PC-9 (cell line): ENCODE measurements around the gene ETV4. TPM values are rescaled to one million over a fixed set of nuclear protein-coding genes. Genes with fewer than 3 reads are reported as not detected.

Experiments
- BruUV-seq: library from RNA; stranded (reverse); fragments of 400-500 nt; replicated peaks from 2 replicates; lab custom pipeline; 2021; lab: Mats Ljungman, UMichigan
- CTCF ChIA-PET: fragments of 300-600 bp; sonication (Branson Sonifier 250); formaldehyde crosslinking; loops from one replicate; lab custom pipeline; 2022; ENCODE audit warnings: antibody characterized with exemption; lab: Charles Lee
- POLR2A ChIA-PET: fragments of 300-600 bp; sonication (Branson Sonifier 250); formaldehyde crosslinking; loops from one replicate; lab custom pipeline; 2022; ENCODE audit warnings: antibody characterized with exemption; ENCODE audit not compliant: unreplicated experiment; lab: Charles Lee
- DNase-seq, 2 experiments: peaks; one replicate each; pipeline versions ENCODE4 v3.0.0 to v3.0.0-alpha.2; 2015 to 2022; ENCODE audit warnings: mixed read lengths in 1 of 2
- H2AFZ ChIP-seq: fragments of 200-600 bp; sonication (generic); 2 replicates; pipeline ENCODE4 v1.8.1; 2017; ENCODE audit warnings: antibody characterized with exemption
- H3F3A ChIP-seq: fragments of 200-600 bp; sonication (generic); 2 replicates; pipeline ENCODE4 v1.8.1; 2017; ENCODE audit warnings: antibody characterized with exemption, mild to moderate bottlenecking, low read depth; ENCODE audit not compliant: insufficient read depth
- H3K27ac ChIP-seq: fragments of 200-600 bp; sonication (generic); 2 replicates; pipeline ENCODE4 v1.6.1; 2016; ENCODE audit warnings: mixed run types
- H3K27me3 ChIP-seq: fragments of 200-600 bp; sonication (generic); 2 replicates; pipeline ENCODE4 v1.6.1; 2016; ENCODE audit warnings: low read depth, mixed run types; ENCODE audit not compliant: insufficient read depth
- H3K36me3 ChIP-seq: fragments of 200-600 bp; sonication (generic); 2 replicates; pipeline ENCODE4 v1.6.1; 2016; ENCODE audit warnings: low read depth, mixed run types
- H3K4me1 ChIP-seq: fragments of 200-600 bp; sonication (generic); replicated peaks from 2 replicates; pipeline ENCODE4 v1.6.1; 2016; ENCODE audit warnings: mixed run types; ENCODE audit not compliant: insufficient read depth
- H3K4me2 ChIP-seq: fragments of 200-600 bp; sonication (generic); 2 replicates; pipeline ENCODE4 v1.6.1; 2017; ENCODE audit warnings: mixed run types
- H3K4me3 ChIP-seq: fragments of 200-600 bp; sonication (generic); 2 replicates; pipeline ENCODE4 v1.6.1; 2016; ENCODE audit warnings: mixed run types
- H3K79me2 ChIP-seq: fragments of 200-600 bp; sonication (generic); 2 replicates; pipeline ENCODE4 v1.6.1; 2017; ENCODE audit warnings: low read depth, mixed run types
- H3K9me2 ChIP-seq: fragments of 200-600 bp; sonication (generic); 2 replicates; pipeline ENCODE4 v1.8.1; 2017; ENCODE audit warnings: mild to moderate bottlenecking; ENCODE audit not compliant: insufficient read depth
- H3K9me3 ChIP-seq: fragments of 200-600 bp; sonication (generic); 2 replicates; pipeline ENCODE4 v1.8.1; 2016; ENCODE audit warnings: low read depth; ENCODE audit not compliant: insufficient read depth
- H4K20me1 ChIP-seq: fragments of 200-600 bp; sonication (generic); 2 replicates; pipeline ENCODE4 v1.8.1; 2017; ENCODE audit not compliant: insufficient read depth
- EZH2 ChIP-seq: fragments of 200-600 bp; sonication (generic); IDR thresholded peaks from 2 replicates; pipeline ENCODE4 v1.8.0; 2017; ENCODE audit warnings: antibody characterized with exemption, low read depth
- intact Hi-C: fragments of 100-400 bp; cut with micrococcal nuclease; formaldehyde crosslinking; loops from one replicate; pipeline ENCODE4 v1.10.0; 2022; ENCODE audit not compliant: unreplicated experiment
- total RNA-seq: library from RNA; stranded (reverse); gene quantifications from 2 replicates; pipeline ENCODE4 v1.2.3, GENCODE V29; 2021
- TF ChIP-seq, protein P1 (sequence below): fragments of 200-600 bp; sonication (generic); conservative IDR thresholded peaks from 2 replicates; pipeline ENCODE4 v1.6.1; 2017; ENCODE audit warnings: mixed run types, antibody characterized with exemption, mild to moderate bottlenecking, moderate library complexity

Gene ETV4
- total RNA-seq, 1 experiment from 2014 or later: 84.2 TPM

DNA sequence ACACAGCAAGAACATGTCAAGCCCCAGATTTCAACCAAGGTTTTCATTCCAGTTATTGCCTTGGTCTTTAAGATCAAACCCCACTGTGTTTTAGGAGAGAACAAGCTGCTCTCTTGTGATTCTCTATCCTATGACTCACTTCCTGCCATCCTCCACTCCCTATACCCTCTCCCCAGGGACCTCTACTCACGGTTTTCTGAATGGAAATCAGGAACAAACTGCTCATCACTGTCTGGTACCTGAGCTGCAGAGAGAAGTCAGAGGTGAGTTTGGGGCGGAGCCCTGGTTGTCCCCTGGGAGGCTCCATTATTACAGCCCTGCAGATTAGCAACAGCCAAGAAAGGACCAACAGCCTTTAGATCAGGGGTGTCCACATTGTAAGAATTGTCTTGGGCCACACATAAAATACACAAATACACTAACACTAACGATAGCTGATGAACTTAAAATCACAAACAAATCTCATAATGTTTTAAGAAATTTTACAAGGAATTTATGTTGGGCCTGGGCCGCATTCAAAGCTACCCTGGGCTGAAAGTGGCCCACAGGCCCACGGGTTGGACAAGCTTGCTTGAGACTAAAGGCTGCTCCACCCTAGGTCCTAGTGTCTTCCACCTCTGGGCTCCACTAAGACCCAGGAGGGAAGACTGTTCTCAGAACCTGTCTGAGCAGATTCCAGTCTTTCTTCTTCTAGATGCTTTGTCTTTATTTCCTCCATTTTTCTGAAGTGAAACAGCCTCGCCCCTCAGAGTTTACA is 9.7 kb downstream of the ETV4 start:
- intact Hi-C loops: no loop called here
- Histone ChIP-seq H3K36me3 (peaks cover 9% of the 10 kb centered on the region), H3K27ac (peak overlapping the region; percentile 32), H4K20me1 (no peaks in the 10 kb centered on the region), H3K9me2 (no peaks in the 10 kb centered on the region), H2AFZ (no peak overlapping the region), H3K9me3 (no peaks in the 10 kb centered on the region), H3K4me3 (no peak overlapping the region), H3K27me3 (no peaks in the 10 kb centered on the region), H3K4me2 (peak overlapping the region; percentile 35), H3K4me1 (peaks cover 50% of the 10 kb centered on the region), H3F3A (peaks cover 29% of the 10 kb centered on the region), H3K79me2 (peaks cover 25% of the 10 kb centered on the region)
- BruUV-seq: no TSS peak
- ChIA-PET POLR2A (interaction anchor here (0.6 to 1.0 kb wide), 3 partner anchors 10 to 148 kb away, joined by 3 to 4 read pairs (median 4); partner anchors contain the start of gene ETV4), CTCF (interaction anchor here (0.6 kb wide), 1 partner anchor 20 kb away, joined by 3 read pairs; no protein-coding TSS in a partner anchor)
- DNase-seq: peak; percentile 31 to 71
- TF ChIP-seq, protein P1, sequence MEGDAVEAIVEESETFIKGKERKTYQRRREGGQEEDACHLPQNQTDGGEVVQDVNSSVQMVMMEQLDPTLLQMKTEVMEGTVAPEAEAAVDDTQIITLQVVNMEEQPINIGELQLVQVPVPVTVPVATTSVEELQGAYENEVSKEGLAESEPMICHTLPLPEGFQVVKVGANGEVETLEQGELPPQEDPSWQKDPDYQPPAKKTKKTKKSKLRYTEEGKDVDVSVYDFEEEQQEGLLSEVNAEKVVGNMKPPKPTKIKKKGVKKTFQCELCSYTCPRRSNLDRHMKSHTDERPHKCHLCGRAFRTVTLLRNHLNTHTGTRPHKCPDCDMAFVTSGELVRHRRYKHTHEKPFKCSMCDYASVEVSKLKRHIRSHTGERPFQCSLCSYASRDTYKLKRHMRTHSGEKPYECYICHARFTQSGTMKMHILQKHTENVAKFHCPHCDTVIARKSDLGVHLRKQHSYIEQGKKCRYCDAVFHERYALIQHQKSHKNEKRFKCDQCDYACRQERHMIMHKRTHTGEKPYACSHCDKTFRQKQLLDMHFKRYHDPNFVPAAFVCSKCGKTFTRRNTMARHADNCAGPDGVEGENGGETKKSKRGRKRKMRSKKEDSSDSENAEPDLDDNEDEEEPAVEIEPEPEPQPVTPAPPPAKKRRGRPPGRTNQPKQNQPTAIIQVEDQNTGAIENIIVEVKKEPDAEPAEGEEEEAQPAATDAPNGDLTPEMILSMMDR: no peak
- TF ChIP-seq EZH2: no peak

- H3K9me2 ChIP-seq: no peaks in the 10 kb centered on the region
- H3K27ac ChIP-seq: no peak overlapping the region
- no peak for DNase-seq
- no peaks in the 10 kb centered on the region for H3K9me3 ChIP-seq
- CTCF ChIA-PET: no interaction called here
- no peak overlapping the region for H3K4me3 ChIP-seq
- POLR2A ChIA-PET: no interaction called here
- TF ChIP-seq, protein P1: no peak
- no peak for TF ChIP-seq EZH2
- peaks cover 15% of the 10 kb centered on the region; the same call in 1 of the 2 replicates for H3K79me2 ChIP-seq
- peaks cover 5% of the 10 kb centered on the region; the same call in 1 of the 2 replicates for H3K36me3 ChIP-seq
- no peak overlapping the region for H3K4me2 ChIP-seq
- no TSS peak for BruUV-seq
- H3K27me3 ChIP-seq: no peaks in the 10 kb centered on the region
- intact Hi-C loops: no loop called here
- H3K4me1 ChIP-seq: peaks cover 61% of the 10 kb centered on the region
- H2AFZ ChIP-seq: no peak overlapping the region
- H4K20me1 ChIP-seq: no peaks in the 10 kb centered on the region
- H3F3A ChIP-seq: peaks cover 27% of the 10 kb centered on the region
These were observed 11.2 kb downstream of the ETV4 start for GRCh38 chr17:43534909-43535308.

DNA sequence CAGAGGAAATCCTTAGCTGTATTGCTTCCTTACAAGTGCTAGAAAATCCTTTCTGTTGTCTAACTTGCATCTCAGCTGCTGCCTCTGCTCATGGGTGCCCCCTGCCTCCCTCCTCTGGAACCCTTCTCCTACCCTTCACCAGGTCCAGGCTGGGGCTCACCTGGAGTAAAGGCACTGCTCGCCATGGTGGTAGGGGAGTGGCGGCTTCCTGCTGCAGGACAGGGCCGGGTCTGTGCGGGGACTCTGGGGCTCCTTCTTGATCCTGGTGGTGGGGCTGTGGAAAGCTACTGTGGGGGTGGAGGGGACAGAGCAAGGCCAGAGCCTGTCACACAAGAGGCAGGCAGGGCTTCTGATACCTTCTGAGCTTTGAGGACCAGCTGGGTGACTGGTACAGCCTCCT is 12.4 kb downstream of the ETV4 start:
- DNase-seq: no peak
- Histone ChIP-seq H3K79me2 (peaks cover 5% of the 10 kb centered on the region; the same call in 1 of the 2 replicates), H2AFZ (no peak overlapping the region), H3K4me1 (peaks cover 49% of the 10 kb centered on the region), H3K27me3 (no peaks in the 10 kb centered on the region), H3K4me2 (no peak overlapping the region), H3K4me3 (no peak overlapping the region), H3K9me2 (no peaks in the 10 kb centered on the region), H3K27ac (no peak overlapping the region), H4K20me1 (no peaks in the 10 kb centered on the region), H3K36me3 (peaks cover 9% of the 10 kb centered on the region; the same call in 1 of the 2 replicates), H3F3A (peaks cover 28% of the 10 kb centered on the region), H3K9me3 (no peaks in the 10 kb centered on the region)
- BruUV-seq: no TSS peak
- CTCF ChIA-PET: no interaction called here
- intact Hi-C loops: no loop called here
- POLR2A ChIA-PET: no interaction called here
- no peak for TF ChIP-seq EZH2
- TF ChIP-seq, protein P1: no peak
